H1 (cell line): ENCODE data around the gene BPHL. TPM values are rescaled to one million over a fixed set of nuclear protein-coding genes. Genes with fewer than 3 reads are reported as not detected.

Experiments used
- CTCF ChIA-PET: fragments of 300-600 bp; sonication (Branson Sonifier 250); formaldehyde crosslinking; loops from one replicate; lab custom pipeline; 2021; ENCODE audit not compliant: partially characterized antibody; lab: Charles Lee
- POLR2A ChIA-PET: fragments of 300-600 bp; sonication (Branson Sonifier 250); formaldehyde crosslinking; loops from one replicate; lab custom pipeline; 2021; ENCODE audit warnings: inconsistent platforms; ENCODE audit not compliant: partially characterized antibody; lab: Charles Lee
- DNase-seq, 2 experiments: peaks; one replicate each; pipeline versions ENCODE4 v3.0.0 to v3.0.0-alpha.2; 2010 to 2022; ENCODE audit warnings: low spot score in 2 of 2, low read depth in 1 of 2, mixed read lengths in 1 of 2
- FAIRE-seq: peaks from 2 replicates; lab custom pipeline; 2011; peaks lifted over from hg19 to GRCh38; lab: Jason Lieb, UNC
- H2AFZ ChIP-seq: 2 replicates; pipeline ENCODE4 v1.8.1; 2012; ENCODE audit warnings: low read length, inconsistent platforms
- H2AK5ac ChIP-seq: 2 replicates; pipeline ENCODE4 v1.6.1; 2013; ENCODE audit warnings: low read depth, low read length
- H2BK120ac ChIP-seq: replicated peaks from 2 replicates; pipeline ENCODE3; 2013; ENCODE audit warnings: low read depth, low read length, inconsistent platforms
- H2BK12ac ChIP-seq: 2 replicates; pipeline ENCODE4 v1.6.1; 2013; ENCODE audit warnings: low read depth, low read length
- H2BK15ac ChIP-seq: 2 replicates; pipeline ENCODE4 v1.6.1; 2013; ENCODE audit warnings: low read length
- H2BK20ac ChIP-seq: 2 replicates; pipeline ENCODE4 v1.6.1; 2013; ENCODE audit warnings: low read length
- H2BK5ac ChIP-seq: 2 replicates; pipeline ENCODE4 v1.6.1; 2013; ENCODE audit warnings: low read depth, low read length
- H3K14ac ChIP-seq: 2 replicates; pipeline ENCODE4 v1.6.1; 2013; ENCODE audit warnings: inconsistent platforms; ENCODE audit not compliant: insufficient read length
- H3K18ac ChIP-seq: 2 replicates; pipeline ENCODE4 v1.6.1; 2013; ENCODE audit warnings: low read length; ENCODE audit errors: extremely low read depth
- H3K23ac ChIP-seq: 2 replicates; pipeline ENCODE4 v1.6.1; 2013; ENCODE audit warnings: inconsistent platforms; ENCODE audit not compliant: insufficient read length
- H3K23me2 ChIP-seq: 2 replicates; pipeline ENCODE4 v1.6.1; 2013; ENCODE audit warnings: low read depth, low read length
- H3K27ac ChIP-seq: 2 replicates; pipeline ENCODE4 v1.6.1; 2011; ENCODE audit warnings: low read depth, low read length, inconsistent platforms
- H3K27me3 ChIP-seq, 4 experiments: replicated peaks in 1 of 4; 1 replicate in 1 of 4; 2 replicates in 3 of 4; pipeline versions ENCODE4 v1.6.1 to v1.8.1; 2011 to 2013; ENCODE audit warnings: low read length in 3 of 4, mild to moderate bottlenecking in 3 of 4, inconsistent platforms in 2 of 4, mixed read lengths in 2 of 4, moderate library complexity in 1 of 4; ENCODE audit not compliant: control insufficient read depth in 3 of 4, insufficient read depth in 3 of 4; ENCODE audit errors: extremely low read depth in 1 of 4
- H3K36me3 ChIP-seq, 4 experiments: 2 replicates each; pipeline versions ENCODE4 v1.6.1 to v1.8.1; 2011 to 2013; ENCODE audit warnings: mild to moderate bottlenecking in 4 of 4, low read length in 3 of 4, moderate library complexity in 2 of 4, control low read depth in 1 of 4, inconsistent platforms in 1 of 4; ENCODE audit not compliant: insufficient read depth in 4 of 4, control insufficient read depth in 2 of 4
- H3K4ac ChIP-seq: replicated peaks from 2 replicates; pipeline ENCODE3; 2013; ENCODE audit warnings: low read length, low read depth, mixed read lengths, inconsistent platforms; ENCODE audit not compliant: insufficient read length
- H3K4me1 ChIP-seq, 4 experiments: replicated peaks in 1 of 4; 1 replicate in 1 of 4; 2 replicates in 3 of 4; pipeline versions ENCODE4 v1.6.1 to v1.8.1; 2011 to 2013; ENCODE audit warnings: low read length in 3 of 4, inconsistent platforms in 2 of 4, mixed read lengths in 1 of 4; ENCODE audit not compliant: insufficient read depth in 4 of 4, control insufficient read depth in 3 of 4
- H3K4me2 ChIP-seq, 2 experiments: 2 replicates each; pipeline versions ENCODE4 v1.6.1 to v1.8.1; 2011 to 2013; ENCODE audit warnings: low read depth in 2 of 2, low read length in 2 of 2, control low read depth in 1 of 2, inconsistent platforms in 1 of 2, mild to moderate bottlenecking in 1 of 2; ENCODE audit not compliant: insufficient read depth in 1 of 2
- H3K4me3 ChIP-seq, 4 experiments: fragments of 200-600, 300-600 bp in 1 of 4; sonication (generic), shearing (Covaris generic), sonication (Bioruptor Twin) in 1 of 4; 2 replicates each; pipeline versions ENCODE4 v1.5.1 to v1.8.1; 2011 to 2016; ENCODE audit warnings: low read length in 4 of 4, low read depth in 3 of 4, control low read depth in 2 of 4, inconsistent platforms in 2 of 4, mild to moderate bottlenecking in 2 of 4, mixed read lengths in 1 of 4, moderate library complexity in 1 of 4; ENCODE audit not compliant: insufficient read depth in 2 of 4; ENCODE audit errors: extremely low read depth in 1 of 4
- H3K56ac ChIP-seq: replicated peaks from 2 replicates; pipeline ENCODE3; 2013; ENCODE audit warnings: low read depth, mild to moderate bottlenecking, mixed read lengths, low read length, inconsistent platforms; ENCODE audit not compliant: insufficient read length
- H3K79me1 ChIP-seq: 2 replicates; pipeline ENCODE4 v1.6.1; 2013; ENCODE audit warnings: low read depth, low read length, control low read depth
- H3K79me2 ChIP-seq, 2 experiments: 2 replicates each; pipeline versions ENCODE4 v1.6.1 to v1.8.1; 2012 to 2013; ENCODE audit warnings: low read length in 2 of 2, mild to moderate bottlenecking in 2 of 2, inconsistent platforms in 1 of 2; ENCODE audit not compliant: insufficient read depth in 2 of 2, control insufficient read depth in 1 of 2
- H3K9ac ChIP-seq, 4 experiments: replicated peaks in 1 of 4; 1 replicate in 1 of 4; 2 replicates in 3 of 4; pipeline versions ENCODE4 v1.6.1 to v1.8.1; 2011 to 2013; ENCODE audit warnings: low read depth in 3 of 4, low read length in 3 of 4, control low read depth in 2 of 4, mild to moderate bottlenecking in 2 of 4, moderate library complexity in 2 of 4, inconsistent platforms in 1 of 4; ENCODE audit errors: extremely low read depth in 1 of 4
- H3K9me3 ChIP-seq, 2 experiments: 2 replicates each; pipeline versions ENCODE4 v1.6.1 to v1.8.1; 2012 to 2013; ENCODE audit warnings: mild to moderate bottlenecking in 2 of 2, moderate library complexity in 2 of 2, control low read depth in 1 of 2, inconsistent platforms in 1 of 2, low read depth in 1 of 2, low read length in 1 of 2, mixed read lengths in 1 of 2; ENCODE audit not compliant: insufficient read depth in 2 of 2
- H4K20me1 ChIP-seq, 2 experiments: replicated peaks in 1 of 2; 2 replicates each; pipeline versions ENCODE3 to v1.8.1; 2011 to 2013; ENCODE audit warnings: inconsistent platforms in 2 of 2, low read length in 2 of 2, mild to moderate bottlenecking in 1 of 2; ENCODE audit not compliant: insufficient read depth in 2 of 2, control insufficient read depth in 1 of 2
- H4K5ac ChIP-seq: 2 replicates; pipeline ENCODE4 v1.6.1; 2013; ENCODE audit warnings: low read length, low read depth, mixed read lengths, inconsistent platforms; ENCODE audit not compliant: insufficient read length
- H4K8ac ChIP-seq: 2 replicates; pipeline ENCODE4 v1.8.0; 2013; ENCODE audit warnings: mild to moderate bottlenecking, moderate library complexity, low read length, inconsistent platforms; ENCODE audit not compliant: insufficient read depth; ENCODE audit errors: extremely low read depth
- H4K91ac ChIP-seq: replicated peaks from 2 replicates; pipeline ENCODE3; 2013; ENCODE audit warnings: low read length, mixed read lengths, inconsistent platforms; ENCODE audit not compliant: insufficient read length
- BACH1 ChIP-seq: IDR thresholded peaks from 2 replicates; pipeline ENCODE4 v1.6.1; 2012; ENCODE audit warnings: low read length, improper control_type of control experiment
- HDAC2 ChIP-seq, 2 experiments: fragments of 300-600 bp in 1 of 2; sonication (generic) in 1 of 2; IDR thresholded peaks; 2 replicates each; pipeline ENCODE4 v1.6.1; 2011 to 2012; ENCODE audit warnings: low read depth in 2 of 2, low read length in 2 of 2, mild to moderate bottlenecking in 2 of 2, moderate library complexity in 2 of 2, borderline replicate concordance in 1 of 2, inconsistent platforms in 1 of 2
- WGBS, 2 experiments: shearing (Covaris generic) in 1 of 2; methylation state at CpG; one replicate each; pipeline versions ENCODE4 v1.1.6 to v1.1.7; 2013 to 2015; ENCODE audit warnings: low lambda C conversion rate in 2 of 2, mixed read lengths in 2 of 2, inconsistent platforms in 1 of 2, low coverage in 1 of 2, missing lambda C conversion rate in 1 of 2; ENCODE audit not compliant: insufficient replicate concordance in 2 of 2, insufficient coverage in 1 of 2, insufficient read length in 1 of 2; ENCODE audit errors: extremely low coverage in 1 of 2, missing lambda C conversion rate in 1 of 2; 5-methylcytosine and 5-hydroxymethylcytosine counted together
- polyA plus RNA-seq, 7 experiments: library from polyadenylated mRNA; depleted of rRNA in 3 of 7; stranded (reverse) in 5 of 7; unstranded in 2 of 7; fragments of >200 nt in 5 of 7; fragments of 200-250 nt in 2 of 7; gene quantifications; 1 replicate in 5 of 7; 2 replicates in 1 of 7; 4 replicates in 1 of 7; pipeline versions ENCODE4 v1.2.1 to v1.2.3, GENCODE V29; 2011 to 2013; ENCODE audit warnings: missing spikeins in 2 of 7, mixed read lengths in 2 of 7
- total RNA-seq: library from RNA; stranded (reverse); fragmentation: NEBNext Ultra II Directional; extraction: Animal tissue kit (Norgen Biotek cat#: 25700); gene quantifications from 2 replicates; pipeline ENCODE4 v1.2.1, GENCODE V29; 2021

The BPHL gene
- total and polyA plus RNA-seq, 2 of the 8 experiments (the other 6 are each of a cell fraction or from before 2014, with no cell fraction given), result 24.4 to 36.4 TPM

- Histone ChIP-seq H4K91ac (peak overlapping the region; percentile 48), H3K79me2 (no peaks in the 10 kb centered on the region), H2AK5ac (no peak overlapping the region), H3K4ac (no peak overlapping the region), H2BK15ac (no peak overlapping the region), H2BK12ac (no peak overlapping the region), H4K20me1 (no peaks in the 10 kb centered on the region), H3K23me2 (peaks cover 11% of the 10 kb centered on the region; the same call in 1 of the 2 replicates), H3K9ac (no peak overlapping the region), H3K23ac (no peak overlapping the region), H3K9me3 (no peaks in the 10 kb centered on the region), H3K18ac (no peak overlapping the region), H4K5ac (peak overlapping the region; percentile 75), H3K4me1 (peaks cover 14 to 49% (median 40%) of the 10 kb centered on the region in 4 experiments), H3K36me3 (no peaks in the 10 kb centered on the region), H3K56ac (no peak overlapping the region), H3K27me3 (no peaks in the 10 kb centered on the region), H2BK5ac (no peak overlapping the region; the same call in 1 of the 2 replicates), H3K79me1 (no peaks in the 10 kb centered on the region), H4K8ac (no peak overlapping the region), H2BK20ac (peak overlapping the region; percentile 24), H3K14ac (no peak overlapping the region), H3K4me2 (peak overlapping the region; percentile 64 to 85), H3K4me3 (peak overlapping the region; percentile 19 to 83 (median 32); a peak in 6 of 8 replicates), H3K27ac (no peak overlapping the region), H2AFZ (no peak overlapping the region), H2BK120ac (no peak overlapping the region)
- FAIRE-seq (no peak), DNase-seq (no peak)
- WGBS, 2 experiments, result 26% methylated on average over 13 of the region's 13 CpGs; no CpG with 5 or more reads in 1 of the 2 experiments
- POLR2A ChIA-PET, result interaction anchor here (1.0 to 6.8 kb wide), 11 partner anchors 11 to 68 kb away, joined by 3 to 58 read pairs (median 6); partner anchors contain the start of gene TUBB2B
- CTCF ChIA-PET, result interaction anchor here (0.6 to 3.7 kb wide), 11 partner anchors 14 to 88 kb away, joined by 3 to 17 read pairs (median 6); partner anchors contain the start of gene TUBB2B
- no peak for TF ChIP-seq HDAC2 (IDR thresholded peaks at IDR 0.05; ENCODE audit: borderline replicate concordance in 1 of 2, low read depth in 2 of 2, low read length in 2 of 2)
- TF ChIP-seq BACH1, result no peak
Observed at GRCh38 chr6:3163248-3163594, 44.7 kb downstream of the BPHL start.
